BE2C (cell line): ENCODE results near the gene LCMT1.
"Not testable (repeated sequence)": the region's sequence is repeated elsewhere in the genome, so short reads cannot be mapped to it uniquely, and the experiment has no call there.

Experiments
- DNase-seq: peaks from one replicate; pipeline ENCODE4 v3.0.0-alpha.2; 2020
- H3K27me3 ChIP-seq: fragments of 250-450 bp; sonication (Bioruptor Pico); 2 replicates; pipeline ENCODE4 v1.5.1; 2020; ENCODE audit warnings: mild to moderate bottlenecking
- H3K36me3 ChIP-seq: fragments of 250-450 bp; sonication (Bioruptor Pico); 2 replicates; pipeline ENCODE4 v1.5.1; 2020; ENCODE audit warnings: mild to moderate bottlenecking
- H3K4me1 ChIP-seq: fragments of 250-450 bp; sonication (Bioruptor Pico); 2 replicates; pipeline ENCODE4 v1.5.1; 2020
- H3K4me3 ChIP-seq: 2 replicates; pipeline ENCODE4 v1.5.1; 2011; ENCODE audit warnings: low read depth, low read length
- H3K9me3 ChIP-seq: fragments of 250-450 bp; sonication (Bioruptor Pico); 2 replicates; pipeline ENCODE4 v1.5.1; 2020
- CTCF ChIP-seq: IDR thresholded peaks from 2 replicates; pipeline ENCODE4 v1.5.1; 2012; ENCODE audit warnings: mild to moderate bottlenecking, low read depth, low read length

The LCMT1 gene

GRCh38 chr16:25161753-25162367 is 50.3 kb downstream of the LCMT1 start:
- no peak for TF ChIP-seq CTCF
- Histone ChIP-seq H3K4me3 (no peak overlapping the region), H3K9me3 (no peaks in the 10 kb centered on the region), H3K36me3 (peaks cover 18% of the 10 kb centered on the region), H3K27me3 (no peaks in the 10 kb centered on the region), H3K4me1 (no peaks in the 10 kb centered on the region)
- DNase-seq: no peak

GRCh38 chr16:25163683-25164082 is 52.1 kb downstream of the LCMT1 start:
- H3K27me3 ChIP-seq: no peaks in the 10 kb centered on the region
- H3K4me3 ChIP-seq: no peak overlapping the region
- no peak for DNase-seq
- no peaks in the 10 kb centered on the region for H3K4me1 ChIP-seq
- H3K36me3 ChIP-seq: peaks cover 20% of the 10 kb centered on the region
- H3K9me3 ChIP-seq: no peaks in the 10 kb centered on the region
- TF ChIP-seq CTCF: no peak

- Histone ChIP-seq H3K4me1 (no peaks in the 10 kb centered on the region), H3K27me3 (no peaks in the 10 kb centered on the region), H3K9me3 (no peaks in the 10 kb centered on the region), H3K36me3 (peaks cover 28% of the 10 kb centered on the region), H3K4me3 (no peak overlapping the region)
- TF ChIP-seq CTCF: no peak
- no peak for DNase-seq
Measured at GRCh38 chr16:25165284-25165683, 53.7 kb downstream of the LCMT1 start.

GRCh38 chr16:25167920-25168319 is 56.4 kb downstream of the LCMT1 start:
- not testable (repeated sequence) for H3K4me3 ChIP-seq, H3K4me1 ChIP-seq, H3K9me3 ChIP-seq, H3K27me3 ChIP-seq, DNase-seq
- peaks cover 23% of the 10 kb centered on the region for H3K36me3 ChIP-seq

- H3K36me3 ChIP-seq: peaks cover 10% of the 10 kb centered on the region
Measured at GRCh38 chr16:25171390-25171789, 59.8 kb downstream of the LCMT1 start.

GRCh38 chr16:25172831-25173230 is 61.3 kb downstream of the LCMT1 start:
- no peak for DNase-seq
- Histone ChIP-seq H3K9me3 (no peaks in the 10 kb centered on the region), H3K4me1 (no peaks in the 10 kb centered on the region), H3K4me3 (no peak overlapping the region), H3K36me3 (peaks cover 10% of the 10 kb centered on the region), H3K27me3 (no peaks in the 10 kb centered on the region)
- no peak for TF ChIP-seq CTCF

More at GRCh38 chr16:25171390-25171789, 59.8 kb downstream of the LCMT1 start:
- H3K4me1 ChIP-seq: no peaks in the 10 kb centered on the region
- TF ChIP-seq CTCF: no peak
- H3K4me3 ChIP-seq: no peak overlapping the region
- no peaks in the 10 kb centered on the region for H3K9me3 ChIP-seq
- H3K27me3 ChIP-seq: no peaks in the 10 kb centered on the region
- no peak for DNase-seq
